ENCODE measurements around the gene CXCL12.

Gene CXCL12

DNA sequence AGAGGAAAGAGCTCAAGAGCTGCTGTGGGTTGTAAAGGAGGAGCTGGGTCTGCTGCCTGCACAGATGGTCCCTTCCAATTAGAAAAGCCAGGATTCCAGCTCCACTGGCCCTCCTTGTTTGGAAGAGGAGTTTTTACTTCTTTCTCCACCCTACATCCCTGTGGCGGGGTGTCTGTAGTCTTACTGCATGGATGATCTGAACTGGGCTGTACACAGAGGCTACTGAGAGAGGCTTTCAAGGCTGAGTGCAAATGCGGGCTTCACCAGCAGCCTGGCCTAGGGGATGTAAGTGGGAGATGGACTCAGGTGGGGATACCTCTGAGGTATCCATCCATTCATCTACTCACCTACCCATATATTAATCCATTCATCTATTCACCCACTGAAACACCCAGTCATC is 7.1 kb upstream of the CXCL12 start:
- H3K27ac ChIP-seq (replicated peaks) = no peak overlapping the region
- H3K27me3 ChIP-seq (ENCODE audit: insufficient read depth, poor library complexity, severe bottlenecking) = peaks cover 2% of the 10 kb centered on the region
- H3K4me3 ChIP-seq (replicated peaks; ENCODE audit: insufficient read depth, low read length) = no peak overlapping the region
- DNase-seq (ENCODE audit: low read depth in 1 of 2, low spot score in 1 of 2) = no peak
- TF ChIP-seq, protein P1, sequence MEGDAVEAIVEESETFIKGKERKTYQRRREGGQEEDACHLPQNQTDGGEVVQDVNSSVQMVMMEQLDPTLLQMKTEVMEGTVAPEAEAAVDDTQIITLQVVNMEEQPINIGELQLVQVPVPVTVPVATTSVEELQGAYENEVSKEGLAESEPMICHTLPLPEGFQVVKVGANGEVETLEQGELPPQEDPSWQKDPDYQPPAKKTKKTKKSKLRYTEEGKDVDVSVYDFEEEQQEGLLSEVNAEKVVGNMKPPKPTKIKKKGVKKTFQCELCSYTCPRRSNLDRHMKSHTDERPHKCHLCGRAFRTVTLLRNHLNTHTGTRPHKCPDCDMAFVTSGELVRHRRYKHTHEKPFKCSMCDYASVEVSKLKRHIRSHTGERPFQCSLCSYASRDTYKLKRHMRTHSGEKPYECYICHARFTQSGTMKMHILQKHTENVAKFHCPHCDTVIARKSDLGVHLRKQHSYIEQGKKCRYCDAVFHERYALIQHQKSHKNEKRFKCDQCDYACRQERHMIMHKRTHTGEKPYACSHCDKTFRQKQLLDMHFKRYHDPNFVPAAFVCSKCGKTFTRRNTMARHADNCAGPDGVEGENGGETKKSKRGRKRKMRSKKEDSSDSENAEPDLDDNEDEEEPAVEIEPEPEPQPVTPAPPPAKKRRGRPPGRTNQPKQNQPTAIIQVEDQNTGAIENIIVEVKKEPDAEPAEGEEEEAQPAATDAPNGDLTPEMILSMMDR (IDR thresholded peaks at IDR 0.05; ENCODE audit: insufficient read depth, low read length) = no peak

DNA sequence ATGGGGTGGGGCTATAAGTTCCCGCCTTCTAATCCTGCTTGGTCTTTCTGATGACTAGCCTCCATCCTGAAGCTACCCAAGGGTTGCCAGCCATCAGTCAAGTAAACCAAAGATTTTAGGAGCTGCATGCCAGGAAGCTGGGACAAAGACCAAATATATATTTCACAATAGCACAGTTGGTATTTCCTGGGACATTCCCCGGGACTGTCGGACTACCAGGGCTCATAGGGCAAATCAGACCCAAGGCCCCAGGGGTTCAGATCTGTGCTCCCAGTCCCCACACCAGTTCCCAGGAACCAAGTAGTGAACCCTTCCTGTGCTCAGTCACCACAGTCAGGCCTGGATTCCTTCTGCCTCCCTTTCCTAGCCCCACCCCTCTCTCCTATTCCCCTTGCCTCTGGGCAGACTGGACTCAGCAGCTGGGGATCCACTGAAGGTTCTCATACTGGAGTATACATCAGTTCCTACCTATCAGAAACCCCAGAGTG is 5.7 kb upstream of the CXCL12 start:
- Histone ChIP-seq H3K4me3 (replicated peaks; ENCODE audit: insufficient read depth, low read length) (no peak overlapping the region), H3K27me3 (ENCODE audit: insufficient read depth, poor library complexity, severe bottlenecking) (peaks cover 8% of the 10 kb centered on the region), H3K27ac (replicated peaks) (no peak overlapping the region)
- no peak for DNase-seq (ENCODE audit: low read depth in 1 of 2, low spot score in 1 of 2)
- TF ChIP-seq, protein P1 (IDR thresholded peaks at IDR 0.05; ENCODE audit: insufficient read depth, low read length) = no peak
- TF ChIP-seq GABPA (IDR thresholded peaks at IDR 0.05; ENCODE audit: low read depth) (no peak), SPI1 (IDR thresholded peaks at IDR 0.05; ENCODE audit: borderline replicate concordance, low read depth) (no peak), POLR2AphosphoS5 (IDR thresholded peaks at IDR 0.05; ENCODE audit: low read depth) (no peak)
- TF ChIP-seq, protein P2, sequence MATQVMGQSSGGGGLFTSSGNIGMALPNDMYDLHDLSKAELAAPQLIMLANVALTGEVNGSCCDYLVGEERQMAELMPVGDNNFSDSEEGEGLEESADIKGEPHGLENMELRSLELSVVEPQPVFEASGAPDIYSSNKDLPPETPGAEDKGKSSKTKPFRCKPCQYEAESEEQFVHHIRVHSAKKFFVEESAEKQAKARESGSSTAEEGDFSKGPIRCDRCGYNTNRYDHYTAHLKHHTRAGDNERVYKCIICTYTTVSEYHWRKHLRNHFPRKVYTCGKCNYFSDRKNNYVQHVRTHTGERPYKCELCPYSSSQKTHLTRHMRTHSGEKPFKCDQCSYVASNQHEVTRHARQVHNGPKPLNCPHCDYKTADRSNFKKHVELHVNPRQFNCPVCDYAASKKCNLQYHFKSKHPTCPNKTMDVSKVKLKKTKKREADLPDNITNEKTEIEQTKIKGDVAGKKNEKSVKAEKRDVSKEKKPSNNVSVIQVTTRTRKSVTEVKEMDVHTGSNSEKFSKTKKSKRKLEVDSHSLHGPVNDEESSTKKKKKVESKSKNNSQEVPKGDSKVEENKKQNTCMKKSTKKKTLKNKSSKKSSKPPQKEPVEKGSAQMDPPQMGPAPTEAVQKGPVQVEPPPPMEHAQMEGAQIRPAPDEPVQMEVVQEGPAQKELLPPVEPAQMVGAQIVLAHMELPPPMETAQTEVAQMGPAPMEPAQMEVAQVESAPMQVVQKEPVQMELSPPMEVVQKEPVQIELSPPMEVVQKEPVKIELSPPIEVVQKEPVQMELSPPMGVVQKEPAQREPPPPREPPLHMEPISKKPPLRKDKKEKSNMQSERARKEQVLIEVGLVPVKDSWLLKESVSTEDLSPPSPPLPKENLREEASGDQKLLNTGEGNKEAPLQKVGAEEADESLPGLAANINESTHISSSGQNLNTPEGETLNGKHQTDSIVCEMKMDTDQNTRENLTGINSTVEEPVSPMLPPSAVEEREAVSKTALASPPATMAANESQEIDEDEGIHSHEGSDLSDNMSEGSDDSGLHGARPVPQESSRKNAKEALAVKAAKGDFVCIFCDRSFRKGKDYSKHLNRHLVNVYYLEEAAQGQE (IDR thresholded peaks at IDR 0.05; ENCODE audit: insufficient replicate concordance, low read depth) = no peak

DNA sequence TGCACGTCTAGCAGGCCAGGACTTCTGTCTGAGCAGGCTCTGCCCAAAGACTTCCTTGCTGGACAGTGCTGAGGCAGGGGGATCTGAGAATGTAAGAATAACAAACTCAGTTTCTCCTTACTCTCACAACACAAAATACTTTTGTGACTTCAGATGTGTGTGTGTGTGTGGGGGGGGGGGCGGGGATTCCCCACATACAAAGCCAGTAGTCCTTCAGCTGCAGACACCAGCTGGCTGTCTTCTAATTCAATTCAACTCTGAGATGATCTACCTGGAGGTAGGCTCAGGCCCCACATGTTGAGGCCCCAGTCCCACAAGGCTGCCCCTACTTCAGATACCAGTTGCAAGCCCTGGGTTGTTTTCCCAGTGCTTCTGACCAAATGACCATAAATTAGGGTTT is 4.7 kb upstream of the CXCL12 start:
- no peak for TF ChIP-seq GABPA (IDR thresholded peaks at IDR 0.05; ENCODE audit: low read depth)
- no peak for TF ChIP-seq POLR2AphosphoS5 (IDR thresholded peaks at IDR 0.05; ENCODE audit: low read depth)
- TF ChIP-seq, protein P2 (IDR thresholded peaks at IDR 0.05; ENCODE audit: insufficient replicate concordance, low read depth) = no peak
- TF ChIP-seq, protein P1 (IDR thresholded peaks at IDR 0.05; ENCODE audit: insufficient read depth, low read length) = no peak
- no peak for TF ChIP-seq SPI1 (IDR thresholded peaks at IDR 0.05; ENCODE audit: borderline replicate concordance, low read depth)
- Histone ChIP-seq H3K27ac (replicated peaks) (no peak overlapping the region), H3K27me3 (ENCODE audit: insufficient read depth, poor library complexity, severe bottlenecking) (peaks cover 16% of the 10 kb centered on the region), H3K4me3 (replicated peaks; ENCODE audit: insufficient read depth, low read length) (no peak overlapping the region)
- DNase-seq (ENCODE audit: low read depth in 1 of 2, low spot score in 1 of 2) = no peak

DNA sequence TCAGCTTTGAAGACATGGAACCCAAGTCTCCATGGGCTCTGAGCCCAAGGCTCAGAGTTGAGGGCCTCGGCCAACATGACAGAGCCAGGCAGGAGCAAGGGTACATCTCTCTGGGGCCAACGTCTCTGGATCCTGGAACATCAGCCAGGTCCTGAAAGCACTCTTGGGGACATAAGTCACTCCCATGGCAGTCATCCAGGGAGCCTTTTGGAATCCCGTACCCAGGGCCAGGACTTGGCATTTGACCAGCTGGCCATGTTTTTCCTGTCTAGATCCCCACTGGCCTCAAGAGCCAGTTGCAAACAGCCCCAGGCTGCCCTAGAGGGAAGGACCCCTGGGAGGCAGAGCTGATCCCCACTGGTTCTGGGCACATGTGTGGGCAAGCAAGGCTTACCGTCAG is 4.3 kb upstream of the CXCL12 start:
- TF ChIP-seq POLR2AphosphoS5 (IDR thresholded peaks at IDR 0.05; ENCODE audit: low read depth) = no peak
- TF ChIP-seq SPI1 (IDR thresholded peaks at IDR 0.05; ENCODE audit: borderline replicate concordance, low read depth) = no peak
- no peak for TF ChIP-seq GABPA (IDR thresholded peaks at IDR 0.05; ENCODE audit: low read depth)
- TF ChIP-seq, protein P1 (IDR thresholded peaks at IDR 0.05; ENCODE audit: insufficient read depth, low read length) = no peak
- TF ChIP-seq, protein P2 (IDR thresholded peaks at IDR 0.05; ENCODE audit: insufficient replicate concordance, low read depth) = no peak
- no peak for DNase-seq (ENCODE audit: low read depth in 1 of 2, low spot score in 1 of 2)
- H3K4me3 ChIP-seq (replicated peaks; ENCODE audit: insufficient read depth, low read length) = no peak overlapping the region
- H3K27ac ChIP-seq (replicated peaks) = no peak overlapping the region
- H3K27me3 ChIP-seq (ENCODE audit: insufficient read depth, poor library complexity, severe bottlenecking) = peaks cover 19% of the 10 kb centered on the region
